Measurements from ENCODE around the gene SP3. TPM values are rescaled to one million over a fixed set of nuclear protein-coding genes. Genes with fewer than 3 reads are reported as not detected.
A peak's percentile ranks its signal among the peaks of the same experiment; 100 is the strongest.

Gene SP3
- total and polyA plus RNA-seq, 2 donors (not counting 1 experiment from before 2014, with no cell fraction given), result 64.1 to 124 TPM

GRCh38 chr2:173972636-173973035, 7.5 kb upstream of the SP3 start:
- Histone ChIP-seq H3K9me3 (ENCODE audit: control insufficient read depth, insufficient read depth, low read depth, low read length) (no peaks in the 10 kb centered on the region), H3K4me2 (ENCODE audit: extremely low read depth, insufficient read depth, low read length) (no peak overlapping the region), H3K27me3 (ENCODE audit: control insufficient read depth, insufficient read depth, low read length) (no peaks in the 10 kb centered on the region), H3K4me3 (replicated peaks in 1 of 4; ENCODE audit: control extremely low read depth in 1 of 4, insufficient read depth in 1 of 4, low read depth in 3 of 4, low read length in 4 of 4) (no peak overlapping the region), H3K9ac (ENCODE audit: insufficient read depth, low read length) (no peak overlapping the region), H3K4me1 (ENCODE audit: control insufficient read depth, extremely low read depth, insufficient read depth, low read length) (no peaks in the 10 kb centered on the region), H3K79me2 (ENCODE audit: control insufficient read depth, insufficient read depth, low read length) (no peaks in the 10 kb centered on the region), H3K27ac (ENCODE audit: insufficient read depth, low read length) (no peak overlapping the region), H2AFZ (ENCODE audit: low read length) (no peak overlapping the region), H3K36me3 (ENCODE audit: control insufficient read depth, insufficient read depth, low read length) (no peaks in the 10 kb centered on the region), H4K20me1 (ENCODE audit: control insufficient read depth, extremely low read depth, insufficient read depth, low read length) (no peaks in the 10 kb centered on the region)
- DNase-seq (ENCODE audit: low read depth in 2 of 2), result peak in 1 of 2 donors; percentile 70
- TF ChIP-seq CTCF (conservative IDR thresholded peaks at IDR 0.05 in 1 of 2, IDR thresholded peaks at IDR 0.05 in 1 of 2; ENCODE audit: low read depth in 1 of 2, low read length in 2 of 2) (no peak), EZH2 (IDR thresholded peaks at IDR 0.05; ENCODE audit: low read length, missing control alignments) (no peak)

GRCh38 chr2:173972165-173972564, 7.0 kb upstream of the SP3 start:
- Histone ChIP-seq H3K27me3 (ENCODE audit: control insufficient read depth, insufficient read depth, low read length) (no peaks in the 10 kb centered on the region), H2AFZ (ENCODE audit: low read length) (no peak overlapping the region), H3K4me1 (ENCODE audit: control insufficient read depth, extremely low read depth, insufficient read depth, low read length) (no peaks in the 10 kb centered on the region), H3K9ac (ENCODE audit: insufficient read depth, low read length) (no peak overlapping the region), H3K4me3 (replicated peaks in 1 of 4; ENCODE audit: control extremely low read depth in 1 of 4, insufficient read depth in 1 of 4, low read depth in 3 of 4, low read length in 4 of 4) (no peak overlapping the region), H3K27ac (ENCODE audit: insufficient read depth, low read length) (no peak overlapping the region), H3K36me3 (ENCODE audit: control insufficient read depth, insufficient read depth, low read length) (no peaks in the 10 kb centered on the region), H3K4me2 (ENCODE audit: extremely low read depth, insufficient read depth, low read length) (no peak overlapping the region), H3K79me2 (ENCODE audit: control insufficient read depth, insufficient read depth, low read length) (no peaks in the 10 kb centered on the region), H4K20me1 (ENCODE audit: control insufficient read depth, extremely low read depth, insufficient read depth, low read length) (no peaks in the 10 kb centered on the region), H3K9me3 (ENCODE audit: control insufficient read depth, insufficient read depth, low read depth, low read length) (no peaks in the 10 kb centered on the region)
- DNase-seq (ENCODE audit: low read depth in 2 of 2), result no peak
- TF ChIP-seq EZH2 (IDR thresholded peaks at IDR 0.05; ENCODE audit: low read length, missing control alignments), result no peak
- TF ChIP-seq CTCF (conservative IDR thresholded peaks at IDR 0.05 in 1 of 2, IDR thresholded peaks at IDR 0.05 in 1 of 2; ENCODE audit: low read depth in 1 of 2, low read length in 2 of 2), result no peak

- Histone ChIP-seq H3K27ac (ENCODE audit: insufficient read depth, low read length) (no peak overlapping the region), H2AFZ (ENCODE audit: low read length) (no peak overlapping the region)
- TF ChIP-seq EZH2 (IDR thresholded peaks at IDR 0.05; ENCODE audit: low read length, missing control alignments) (no peak), CTCF (conservative IDR thresholded peaks at IDR 0.05 in 1 of 2, IDR thresholded peaks at IDR 0.05 in 1 of 2; ENCODE audit: low read depth in 1 of 2, low read length in 2 of 2) (no peak)
Measured at GRCh38 chr2:173970516-173970924, 5.3 kb upstream of the SP3 start.

More at GRCh38 chr2:173970516-173970924, 5.3 kb upstream of the SP3 start:
- H3K9me3 ChIP-seq (ENCODE audit: control insufficient read depth, insufficient read depth, low read depth, low read length), result no peaks in the 10 kb centered on the region
- H3K79me2 ChIP-seq (ENCODE audit: control insufficient read depth, insufficient read depth, low read length), result no peaks in the 10 kb centered on the region
- H3K4me1 ChIP-seq (ENCODE audit: control insufficient read depth, extremely low read depth, insufficient read depth, low read length), result peaks cover 6% of the 10 kb centered on the region
- H3K4me2 ChIP-seq (ENCODE audit: extremely low read depth, insufficient read depth, low read length), result peak overlapping the region; percentile 29
- no peaks in the 10 kb centered on the region for H3K36me3 ChIP-seq (ENCODE audit: control insufficient read depth, insufficient read depth, low read length)
- DNase-seq (ENCODE audit: low read depth in 2 of 2), result no peak
- H3K27me3 ChIP-seq (ENCODE audit: control insufficient read depth, insufficient read depth, low read length), result no peaks in the 10 kb centered on the region
- no peak overlapping the region for H3K4me3 ChIP-seq (replicated peaks in 1 of 4; ENCODE audit: control extremely low read depth in 1 of 4, insufficient read depth in 1 of 4, low read depth in 3 of 4, low read length in 4 of 4)
- no peaks in the 10 kb centered on the region for H4K20me1 ChIP-seq (ENCODE audit: control insufficient read depth, extremely low read depth, insufficient read depth, low read length)
- no peak overlapping the region for H3K9ac ChIP-seq (ENCODE audit: insufficient read depth, low read length)

Data from fibroblast of lung (primary cell).